Parathyroid adenoma (tissue), 2 donors: ENCODE data around the gene UACA.
A peak's percentile ranks its signal among the peaks of the same experiment; 100 is the strongest.
"Not testable (repeated sequence)": the region's sequence is repeated elsewhere in the genome, so short reads cannot be mapped to it uniquely, and the experiment has no call there.

Experiments used
- H2AFZ ChIP-seq: fragments of 300-600 bp; sonication (generic); one replicate; pipeline ENCODE4 v1.7.0; 2017; ENCODE audit warnings: antibody characterized with exemption, mild to moderate bottlenecking
- H3K27ac ChIP-seq: fragments of 300-600 bp; sonication (generic); one replicate; pipeline ENCODE4 v1.7.0; 2017
- H3K27me3 ChIP-seq: fragments of 300-600 bp; sonication (generic); one replicate; pipeline ENCODE4 v1.7.0; 2017; ENCODE audit warnings: low read length; ENCODE audit not compliant: control insufficient read depth, insufficient read depth
- H3K36me3 ChIP-seq: fragments of 300-600 bp; sonication (generic); one replicate; pipeline ENCODE4 v1.7.0; 2017; ENCODE audit warnings: low read length; ENCODE audit not compliant: control insufficient read depth, insufficient read depth
- H3K4me1 ChIP-seq: fragments of 300-600 bp; sonication (generic); one replicate; pipeline ENCODE4 v1.7.0; 2017; ENCODE audit warnings: control low read depth
- H3K4me2 ChIP-seq: fragments of 300-600 bp; sonication (generic); one replicate; pipeline ENCODE4 v1.7.0; 2017; ENCODE audit warnings: low read length
- H3K4me3 ChIP-seq: fragments of 300-600 bp; sonication (generic); one replicate; pipeline ENCODE4 v1.7.0; 2017; ENCODE audit warnings: low read depth, low read length
- H3K79me2 ChIP-seq: fragments of 300-600 bp; sonication (generic); one replicate; pipeline ENCODE4 v1.7.0; 2017; ENCODE audit warnings: control low read depth
- H3K9ac ChIP-seq: fragments of 300-600 bp; sonication (generic); one replicate; pipeline ENCODE4 v1.7.0; 2017; ENCODE audit warnings: mild to moderate bottlenecking
- H3K9me3 ChIP-seq: fragments of 300-600 bp; sonication (generic); one replicate; pipeline ENCODE4 v1.7.0; 2017; ENCODE audit warnings: low read length; ENCODE audit not compliant: control insufficient read depth
- CTCF ChIP-seq: fragments of 300-600 bp; sonication (generic); IDR thresholded peaks from one replicate; pipeline ENCODE4 v1.7.0; 2017; ENCODE audit warnings: antibody characterized with exemption, mild to moderate bottlenecking
- donor health status: primary hyperparathyroidism.

The UACA gene

GRCh38 chr15:70763120-70763949, at the start of gene UACA:
Gene UACA, minus strand, starts transcription at chr15:70763558. Its CDS starts 151 bp downstream, at chr15:70763407.
- Histone ChIP-seq H3K4me2 (peak within 1 kb of the TSS; percentile 51), H3K9ac (peak within 1 kb of the TSS; percentile 53), H3K79me2 (no peaks in the 10 kb centered on the region), H3K27ac (peak within 1 kb of the TSS; percentile 77), H3K4me3 (peak within 1 kb of the TSS; percentile 60), H3K36me3 (no peaks in the 10 kb centered on the region), H3K4me1 (no peaks in the 10 kb centered on the region), H2AFZ (peak within 1 kb of the TSS; percentile 84), H3K27me3 (no peaks in the 10 kb centered on the region), H3K9me3 (no peaks in the 10 kb centered on the region)
- peak; percentile 9 for TF ChIP-seq CTCF

- Histone ChIP-seq H2AFZ (no peak overlapping the region), H3K9me3 (no peaks in the 10 kb centered on the region), H3K79me2 (no peaks in the 10 kb centered on the region), H3K4me3 (no peak overlapping the region), H3K27ac (no peak overlapping the region), H3K27me3 (no peaks in the 10 kb centered on the region), H3K36me3 (no peaks in the 10 kb centered on the region), H3K4me2 (no peak overlapping the region), H3K9ac (no peak overlapping the region), H3K4me1 (no peaks in the 10 kb centered on the region)
- no peak for TF ChIP-seq CTCF
Observed at GRCh38 chr15:70812827-70813364, 49.5 kb upstream of the UACA start.

- Histone ChIP-seq H3K4me1 (no peaks in the 10 kb centered on the region), H3K4me3 (no peak overlapping the region), H3K36me3 (no peaks in the 10 kb centered on the region), H3K4me2 (no peak overlapping the region), H3K9me3 (no peaks in the 10 kb centered on the region), H3K27ac (no peak overlapping the region), H3K9ac (no peak overlapping the region), H2AFZ (no peak overlapping the region), H3K27me3 (no peaks in the 10 kb centered on the region), H3K79me2 (no peaks in the 10 kb centered on the region)
- TF ChIP-seq CTCF, result no peak
Observed at GRCh38 chr15:70810916-70811578, 47.7 kb upstream of the UACA start.

- H3K27me3 ChIP-seq, result no peaks in the 10 kb centered on the region
- no peaks in the 10 kb centered on the region for H3K9me3 ChIP-seq
- no peak overlapping the region for H2AFZ ChIP-seq
- no peaks in the 10 kb centered on the region for H3K36me3 ChIP-seq
- H3K27ac ChIP-seq, result no peak overlapping the region
- H3K4me3 ChIP-seq, result no peak overlapping the region
- no peak overlapping the region for H3K9ac ChIP-seq
- no peak for TF ChIP-seq CTCF
- no peak overlapping the region for H3K4me2 ChIP-seq
- H3K79me2 ChIP-seq, result no peaks in the 10 kb centered on the region
- H3K4me1 ChIP-seq, result no peaks in the 10 kb centered on the region
Observed at GRCh38 chr15:70806992-70807712, 43.8 kb upstream of the UACA start.

GRCh38 chr15:70804388-70804787, 41.0 kb upstream of the UACA start:
- not testable (repeated sequence) for H3K79me2 ChIP-seq, H3K4me1 ChIP-seq, H3K9me3 ChIP-seq, H3K9ac ChIP-seq, H3K4me2 ChIP-seq, H3K4me3 ChIP-seq, H3K27ac ChIP-seq, H3K27me3 ChIP-seq, H3K36me3 ChIP-seq, H2AFZ ChIP-seq
